ENCODE data around the gene SERPINA3. TPM values are rescaled to one million over a fixed set of nuclear protein-coding genes. Genes with fewer than 3 reads are reported as not detected.

Gene SERPINA3
- polyA plus RNA-seq, 1 donor (not counting 4 experiments of a cell fraction or from before 2014, with no cell fraction given) = 0.50 TPM

GRCh38 chr14:94583557-94583956 is 28.6 kb upstream of the SERPINA3 start:
- no peak overlapping the region for H3K9ac ChIP-seq (ENCODE audit: control insufficient read depth, extremely low read depth, insufficient read depth, low read length)
- H3K36me3 ChIP-seq (ENCODE audit: control insufficient read depth in 2 of 2, extremely low read depth in 1 of 2, insufficient read depth in 2 of 2, low read length in 2 of 2) = no peaks in the 10 kb centered on the region
- dilution Hi-C loops (cut with MboI; ENCODE audit: extremely low pct_ligation_motif_present, low sequenced_read_pairs) = no loop called here
- H3K4me1 ChIP-seq (ENCODE audit: control insufficient read depth, extremely low read depth, insufficient read depth, low read length) = no peaks in the 10 kb centered on the region
- FAIRE-seq (no peak), DNase-seq (ENCODE audit: low read depth, low spot score) (no peak)
- no peaks in the 10 kb centered on the region for H3K9me1 ChIP-seq (ENCODE audit: control insufficient read depth, extremely low read depth, insufficient read depth, low read length)
- no peak overlapping the region for H3K4me2 ChIP-seq (ENCODE audit: control insufficient read depth, extremely low read depth, insufficient read depth, low read depth, low read length)
- TF ChIP-seq CTCF (optimal IDR thresholded peaks at IDR 0.05 in 1 of 3, IDR thresholded peaks at IDR 0.05 in 1 of 3, conservative IDR thresholded peaks at IDR 0.05 in 1 of 3; ENCODE audit: extremely low read depth in 1 of 3, insufficient read depth in 2 of 3, low read length in 3 of 3) = no peak
- no peak for TF ChIP-seq EZH2 (IDR thresholded peaks at IDR 0.05; ENCODE audit: low read length)
- H3K79me2 ChIP-seq (ENCODE audit: control insufficient read depth, insufficient read depth, low read length) = no peaks in the 10 kb centered on the region
- H3K9me3 ChIP-seq (ENCODE audit: control insufficient read depth, low read depth, low read length) = no peaks in the 10 kb centered on the region
- H2AFZ ChIP-seq (ENCODE audit: control insufficient read depth, low read length) = no peak overlapping the region
- H4K20me1 ChIP-seq (ENCODE audit: control insufficient read depth, extremely low read depth, insufficient read depth, low read length) = no peaks in the 10 kb centered on the region
- H3K4me3 ChIP-seq (ENCODE audit: control insufficient read depth in 2 of 3, extremely low read depth in 1 of 3, insufficient read depth in 2 of 3, low read depth in 1 of 3, low read length in 3 of 3) = no peak overlapping the region
- no peak overlapping the region for H3K27ac ChIP-seq (ENCODE audit: control insufficient read depth, insufficient read depth, low read length)
- peaks cover 5% of the 10 kb centered on the region for H3K27me3 ChIP-seq (ENCODE audit: control insufficient read depth, extremely low read depth, insufficient read depth, low read length)

- FAIRE-seq = no peak
- H3K4me2 ChIP-seq (ENCODE audit: control insufficient read depth, extremely low read depth, insufficient read depth, low read depth, low read length) = no peak overlapping the region
- dilution Hi-C loops (cut with MboI; ENCODE audit: extremely low pct_ligation_motif_present, low sequenced_read_pairs) = no loop called here
Measured at GRCh38 chr14:94584591-94585280, 27.5 kb upstream of the SERPINA3 start.

More at GRCh38 chr14:94584591-94585280, 27.5 kb upstream of the SERPINA3 start:
- Histone ChIP-seq H3K4me3 (ENCODE audit: control insufficient read depth in 2 of 3, extremely low read depth in 1 of 3, insufficient read depth in 2 of 3, low read depth in 1 of 3, low read length in 3 of 3) (no peak overlapping the region), H3K4me1 (ENCODE audit: control insufficient read depth, extremely low read depth, insufficient read depth, low read length) (no peaks in the 10 kb centered on the region), H4K20me1 (ENCODE audit: control insufficient read depth, extremely low read depth, insufficient read depth, low read length) (no peaks in the 10 kb centered on the region), H2AFZ (ENCODE audit: control insufficient read depth, low read length) (no peak overlapping the region), H3K9ac (ENCODE audit: control insufficient read depth, extremely low read depth, insufficient read depth, low read length) (no peak overlapping the region), H3K27ac (ENCODE audit: control insufficient read depth, insufficient read depth, low read length) (no peak overlapping the region), H3K79me2 (ENCODE audit: control insufficient read depth, insufficient read depth, low read length) (no peaks in the 10 kb centered on the region), H3K27me3 (ENCODE audit: control insufficient read depth, extremely low read depth, insufficient read depth, low read length) (peaks cover 5% of the 10 kb centered on the region), H3K9me3 (ENCODE audit: control insufficient read depth, low read depth, low read length) (no peaks in the 10 kb centered on the region), H3K36me3 (ENCODE audit: control insufficient read depth in 2 of 2, extremely low read depth in 1 of 2, insufficient read depth in 2 of 2, low read length in 2 of 2) (no peaks in the 10 kb centered on the region), H3K9me1 (ENCODE audit: control insufficient read depth, extremely low read depth, insufficient read depth, low read length) (no peaks in the 10 kb centered on the region)
- TF ChIP-seq EZH2 (IDR thresholded peaks at IDR 0.05; ENCODE audit: low read length) (no peak), CTCF (optimal IDR thresholded peaks at IDR 0.05 in 1 of 3, IDR thresholded peaks at IDR 0.05 in 1 of 3, conservative IDR thresholded peaks at IDR 0.05 in 1 of 3; ENCODE audit: extremely low read depth in 1 of 3, insufficient read depth in 2 of 3, low read length in 3 of 3) (no peak)
- DNase-seq (ENCODE audit: low read depth, low spot score) = no peak
